K562 (cell line): ENCODE results near the gene NAV2. TPM values are rescaled to one million over a fixed set of nuclear protein-coding genes. Genes with fewer than 3 reads are reported as not detected.

Experiments used
- ATAC-seq: fragments of 200-7000 bp; cut with Tn5 transposase; 3 replicates; pipeline ENCODE4 v1.9.1; 2020; ENCODE audit warnings: moderate library complexity
- BruUV-seq: library from RNA; stranded (reverse); fragments of 400-500 nt; replicated peaks from 2 replicates; lab custom pipeline; 2021; lab: Mats Ljungman, UMichigan
- CTCF ChIA-PET: fragments of 300-600 bp; formaldehyde crosslinking; extraction: SDS; loops from one replicate; lab custom pipeline; 2021; ENCODE audit warnings: low intra/inter-chr PET ratio; lab: Yijun Ruan, JAX
- POLR2A ChIA-PET: fragments of 300-600, 350-650 bp; sonication (Branson Sonifier 250); formaldehyde crosslinking; extraction: SDS; loops from one replicate; lab custom pipeline; 2021; ENCODE audit warnings: antibody characterized with exemption, inconsistent platforms; lab: Yijun Ruan, JAX
- DNase-seq, 4 experiments: peaks; one replicate each; pipeline versions ENCODE4 v3.0.0 to v3.0.0-alpha.2; 2011 to 2018; ENCODE audit warnings: low spot score in 3 of 4, mixed read lengths in 3 of 4; ENCODE audit errors: extremely low read depth in 1 of 4
- FAIRE-seq: peaks from 2 replicates; lab custom pipeline; 2011; peaks lifted over from hg19 to GRCh38; lab: Jason Lieb, UNC
- H2AFZ ChIP-seq: 2 replicates; pipeline ENCODE4 v1.6.0; 2011; ENCODE audit warnings: low read depth, low read length, control low read depth, inconsistent platforms
- H3K27ac ChIP-seq: fragments of 200-600 bp; 3 replicates; pipeline ENCODE4 v1.8.0; 2011; ENCODE audit warnings: low read depth, mild to moderate bottlenecking, control low read depth, inconsistent platforms, low read length, moderate library complexity, mixed read lengths; ENCODE audit errors: extremely low read depth
- H3K27me3 ChIP-seq, 2 experiments: fragments of 300-600 bp in 1 of 2; 2 replicates in 1 of 2; 3 replicates in 1 of 2; pipeline versions ENCODE4 v1.6.0 to v1.8.0; 2011; ENCODE audit warnings: inconsistent platforms in 2 of 2, low read length in 2 of 2, mild to moderate bottlenecking in 1 of 2, mixed read lengths in 1 of 2, moderate library complexity in 1 of 2; ENCODE audit not compliant: control insufficient read depth in 2 of 2, insufficient read depth in 2 of 2
- H3K36me3 ChIP-seq: fragments of 300-600 bp; 3 replicates; pipeline ENCODE4 v1.8.0; 2011; ENCODE audit warnings: mild to moderate bottlenecking, low read length, inconsistent platforms; ENCODE audit not compliant: control insufficient read depth, insufficient read depth
- H3K4me1 ChIP-seq, 2 experiments: fragments of 200-600 bp in 1 of 2; replicated peaks in 1 of 2; 2 replicates in 1 of 2; 3 replicates in 1 of 2; pipeline versions ENCODE4 v1.5.1 to v1.8.0; 2011; ENCODE audit warnings: inconsistent platforms in 2 of 2, low read length in 2 of 2, mild to moderate bottlenecking in 1 of 2, mixed read lengths in 1 of 2, moderate library complexity in 1 of 2; ENCODE audit not compliant: control insufficient read depth in 2 of 2, insufficient read depth in 2 of 2
- H3K4me2 ChIP-seq: 2 replicates; pipeline ENCODE4 v1.6.1; 2011; ENCODE audit warnings: low read length, control low read depth, inconsistent platforms, mixed read lengths; ENCODE audit not compliant: insufficient read depth
- H3K4me3 ChIP-seq: fragments of 200-600 bp; sonication (generic), shearing (Covaris generic); 2 replicates; pipeline ENCODE4 v1.5.1; 2016; ENCODE audit warnings: control low read depth, inconsistent platforms
- H3K79me2 ChIP-seq: fragments of 200-600 bp; 3 replicates; pipeline ENCODE4 v1.8.0; 2011; ENCODE audit warnings: low read length, inconsistent platforms; ENCODE audit not compliant: control insufficient read depth, insufficient read depth
- H3K9ac ChIP-seq, 2 experiments: 2 replicates each; pipeline versions ENCODE4 v1.6.0 to v1.6.1; 2011; ENCODE audit warnings: low read depth in 2 of 2, low read length in 2 of 2, control low read depth in 1 of 2, inconsistent platforms in 1 of 2, mild to moderate bottlenecking in 1 of 2, mixed read lengths in 1 of 2; ENCODE audit not compliant: insufficient read depth in 1 of 2
- H3K9me1 ChIP-seq: one replicate; pipeline ENCODE4 v1.6.0; 2011; ENCODE audit warnings: inconsistent platforms, mild to moderate bottlenecking, low read length, moderate library complexity; ENCODE audit not compliant: control insufficient read depth, insufficient read depth
- H3K9me3 ChIP-seq: replicated peaks from 2 replicates; pipeline ENCODE4 v1.5.1; 2011; ENCODE audit warnings: low read depth, low read length, inconsistent platforms; ENCODE audit not compliant: control insufficient read depth, insufficient read depth
- H4K20me1 ChIP-seq: replicated peaks from 2 replicates; pipeline ENCODE4 v1.6.1; 2011; ENCODE audit warnings: low read length, inconsistent platforms, mixed read lengths; ENCODE audit not compliant: control insufficient read depth, insufficient read depth
- GTF2F1 ChIP-seq: IDR thresholded peaks from 2 replicates; pipeline ENCODE4 v1.6.1; 2011; ENCODE audit warnings: low read depth, low read length, improper control_type of control experiment
- KLF13 ChIP-seq: fragments of 450-650 bp; IDR thresholded peaks from 2 replicates; pipeline ENCODE4 v1.6.1; 2016; ENCODE audit warnings: missing genetic modification characterization, low read depth, mild to moderate bottlenecking, missing compliant biosample characterization, moderate library complexity, borderline replicate concordance
- MEIS2 ChIP-seq: fragments of 450-650 bp; IDR thresholded peaks from 2 replicates; pipeline ENCODE4 v1.6.1; 2014; ENCODE audit warnings: mild to moderate bottlenecking; ENCODE audit not compliant: partially characterized antibody
- POLR2B ChIP-seq: fragments of 450-650 bp; IDR thresholded peaks from 2 replicates; pipeline ENCODE4 v1.6.1; 2018; ENCODE audit warnings: low read depth; ENCODE audit not compliant: partially characterized antibody
- POLR2H ChIP-seq: IDR thresholded peaks from 2 replicates; pipeline ENCODE4 v1.6.1; 2016; ENCODE audit warnings: missing genetic modification characterization, low read depth, mild to moderate bottlenecking, control low read depth, missing compliant biosample characterization, moderate library complexity
- SIRT6 ChIP-seq: IDR thresholded peaks from one replicate; pipeline ENCODE4 v1.6.1; 2012; ENCODE audit warnings: low read depth, mild to moderate bottlenecking, control low read depth, inconsistent platforms, low read length, moderate library complexity
- SMAD4 ChIP-seq: fragments of 250-450 bp; sonication (Bioruptor Pico); conservative IDR thresholded peaks from 2 replicates; pipeline ENCODE4 v1.8.0; 2021; ENCODE audit warnings: inconsistent platforms, mild to moderate bottlenecking, moderate library complexity
- SOX6 ChIP-seq: fragments of 450-650 bp; IDR thresholded peaks from 2 replicates; pipeline ENCODE4 v1.6.1; 2014; ENCODE audit warnings: mild to moderate bottlenecking
- ZNF121 ChIP-seq: sonication (generic); formaldehyde crosslinking; conservative IDR thresholded peaks from 2 replicates; pipeline ENCODE4 v1.8.0; 2022; ENCODE audit warnings: missing genetic modification reagents
- ZNF184 ChIP-seq: sonication (generic); formaldehyde crosslinking; IDR thresholded peaks from 2 replicates; pipeline ENCODE4 v1.5.0; 2020; ENCODE audit warnings: missing genetic modification reagents
- ZNF24 ChIP-seq: fragments of 450-650 bp; IDR thresholded peaks from 2 replicates; pipeline ENCODE4 v1.6.1; 2016
- WGBS: fragments of 100-300 bp; shearing (Covaris generic); methylation state at CpG from one replicate; pipeline ENCODE4 v1.1.6; 2016; ENCODE audit warnings: low coverage, mixed read lengths; ENCODE audit not compliant: insufficient coverage; ENCODE audit errors: missing lambda C conversion rate; 5-methylcytosine and 5-hydroxymethylcytosine counted together
- in situ Hi-C: fragments of 300-500 bp; cut with MboI; formaldehyde crosslinking; loops from 4 replicates; pipeline ENCODE4 v1.15.0; 2018; ENCODE audit warnings: inconsistent platforms, mixed read lengths
- intact Hi-C: fragments of 100-400 bp; cut with micrococcal nuclease; formaldehyde crosslinking; loops from 2 replicates; pipeline ENCODE4 v1.14.2; 2022
- polyA plus RNA-seq, 8 experiments: library from polyadenylated mRNA; depleted of rRNA in 4 of 8; stranded (reverse) in 5 of 8; unstranded in 3 of 8; fragments of >200 nt; fragmentation: Nextera tagmentation in 2 of 8; fragmentation: Illumina TruSeq in 1 of 8; extraction: Ambion mirVana in 2 of 8; extraction: Trizol in 1 of 8; gene quantifications; 2 replicates each; pipeline versions ENCODE4 v1.2.1 to v1.2.3, GENCODE V29; 2011 to 2014; ENCODE audit warnings: inconsistent platforms in 1 of 8, missing spikeins in 1 of 8
- total RNA-seq, 7 experiments: library from RNA; depleted of rRNA in 6 of 7; stranded (reverse); fragments of >200 nt in 6 of 7; fragmentation: Illumina TruSeq in 2 of 7; extraction: Trizol in 2 of 7; gene quantifications; 2 replicates each; pipeline versions ENCODE4 v1.2.1 to v1.2.3, GENCODE V29; 2011 to 2021; ENCODE audit warnings: low replicate concordance in 1 of 7
- TF ChIP-seq, protein P1 (sequence below): sonication (generic); formaldehyde crosslinking; IDR thresholded peaks from 2 replicates; pipeline ENCODE4 v1.8.0; 2022; ENCODE audit warnings: mild to moderate bottlenecking, low read depth, missing genetic modification reagents
- TF ChIP-seq, protein P2 (sequence below): fragments of 450-650 bp; formaldehyde crosslinking; IDR thresholded peaks from 2 replicates; pipeline ENCODE4 v1.4.0; 2020; ENCODE audit warnings: mild to moderate bottlenecking, moderate library complexity

The NAV2 gene
- total and polyA plus RNA-seq, 9 of the 15 experiments (the other 6 are each of a cell fraction or from before 2014, with no cell fraction given), result 0.03 to 0.35 (median 0.05) TPM

DNA sequence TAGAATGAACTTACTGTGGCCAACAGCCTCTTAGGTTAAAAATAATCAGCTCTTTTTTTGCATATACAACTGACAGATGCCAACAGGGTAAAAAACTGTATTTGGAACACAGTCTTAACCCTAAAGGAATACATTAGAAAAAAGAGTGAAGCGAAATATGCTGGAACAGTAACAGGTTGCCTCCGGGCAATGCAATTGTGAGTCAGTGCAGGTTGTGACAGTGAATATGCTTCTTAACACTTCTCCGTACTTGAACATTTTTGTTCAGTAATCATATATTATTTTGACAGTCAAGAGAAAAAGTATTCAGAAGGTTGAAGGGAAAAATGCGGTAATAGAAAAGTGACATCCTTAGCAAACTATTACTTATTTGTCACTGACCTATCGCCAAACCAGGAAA is 349.1 kb downstream of the NAV2 start:
- Histone ChIP-seq H3K4me2 (no peak overlapping the region), H3K9me3 (no peaks in the 10 kb centered on the region), H3K4me1 (peaks cover 0 to 4% of the 10 kb centered on the region in 2 experiments; a peak in 2 of 5 replicates), H3K9ac (no peak overlapping the region), H3K9me1 (no peaks in the 10 kb centered on the region), H3K27ac (no peak overlapping the region), H3K27me3 (no peaks in the 10 kb centered on the region; a peak in 1 of 5 replicates), H4K20me1 (no peaks in the 10 kb centered on the region), H3K36me3 (no peaks in the 10 kb centered on the region), H3K4me3 (no peak overlapping the region)
- POLR2A ChIA-PET, result interaction anchor here (0.7 to 1.5 kb wide), 2 partner anchors 11 to 1085 kb away, joined by 3 to 4 read pairs; no protein-coding TSS in a partner anchor
- FAIRE-seq (no peak), DNase-seq (no peak), ATAC-seq (no peak)
- BruUV-seq, result no TSS peak
- WGBS, result 50% methylated on average over 5 of the region's 5 CpGs
- CTCF ChIA-PET, result no interaction called here
- in situ Hi-C loops, result no loop called here
- TF ChIP-seq SOX6 (no peak), ZNF121 (no peak), MEIS2 (no peak), ZNF184 (CRISPR knock-in tag) (no peak), KLF13 (no peak), POLR2B (no peak), SIRT6 (no peak)
- TF ChIP-seq, all 486 proteins: peak for 0
- Histone ChIP-seq H3K79me2 (no peaks in the 10 kb centered on the region), H2AFZ (no peak overlapping the region)
- intact Hi-C loops, result no loop called here

- BruUV-seq, result no TSS peak
Observed at GRCh38 chr11:20064961-20065405, 352.3 kb downstream of the NAV2 start.

More at GRCh38 chr11:20064961-20065405, 352.3 kb downstream of the NAV2 start:
- no peak overlapping the region for H3K9ac ChIP-seq
- ChIA-PET CTCF (no interaction called here), POLR2A (interaction anchor here (1.4 kb wide), 1 partner anchor 10 kb away, joined by 4 read pairs; no protein-coding TSS in a partner anchor)
- no peak overlapping the region for H3K4me2 ChIP-seq
- ATAC-seq (no peak), FAIRE-seq (no peak), DNase-seq (no peak)
- H3K4me1 ChIP-seq, result peaks cover 0 to 12% of the 10 kb centered on the region in 2 experiments; a peak in 3 of 5 replicates
- H3K79me2 ChIP-seq, result no peaks in the 10 kb centered on the region
- no peak overlapping the region for H3K4me3 ChIP-seq
- H2AFZ ChIP-seq, result no peak overlapping the region
- no peaks in the 10 kb centered on the region for H3K36me3 ChIP-seq
- WGBS, result 24% methylated on average over 2 of the region's 2 CpGs
- H3K9me1 ChIP-seq, result no peaks in the 10 kb centered on the region
- H3K27me3 ChIP-seq, result no peaks in the 10 kb centered on the region
- in situ Hi-C loops (no loop called here), intact Hi-C loops (loop anchor here (5.0 kb wide), 1 partner anchor 47 kb away; no protein-coding TSS in a partner anchor)
- TF ChIP-seq, protein P1, sequence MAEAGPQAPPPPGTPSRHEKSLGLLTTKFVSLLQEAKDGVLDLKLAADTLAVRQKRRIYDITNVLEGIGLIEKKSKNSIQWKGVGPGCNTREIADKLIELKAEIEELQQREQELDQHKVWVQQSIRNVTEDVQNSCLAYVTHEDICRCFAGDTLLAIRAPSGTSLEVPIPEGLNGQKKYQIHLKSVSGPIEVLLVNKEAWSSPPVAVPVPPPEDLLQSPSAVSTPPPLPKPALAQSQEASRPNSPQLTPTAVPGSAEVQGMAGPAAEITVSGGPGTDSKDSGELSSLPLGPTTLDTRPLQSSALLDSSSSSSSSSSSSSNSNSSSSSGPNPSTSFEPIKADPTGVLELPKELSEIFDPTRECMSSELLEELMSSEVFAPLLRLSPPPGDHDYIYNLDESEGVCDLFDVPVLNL (CRISPR knock-in tag), result no peak
- TF ChIP-seq POLR2H (tag) (no peak), SMAD4 (CRISPR knock-in tag) (no peak), GTF2F1 (no peak), ZNF24 (no peak)
- TF ChIP-seq, protein P2, sequence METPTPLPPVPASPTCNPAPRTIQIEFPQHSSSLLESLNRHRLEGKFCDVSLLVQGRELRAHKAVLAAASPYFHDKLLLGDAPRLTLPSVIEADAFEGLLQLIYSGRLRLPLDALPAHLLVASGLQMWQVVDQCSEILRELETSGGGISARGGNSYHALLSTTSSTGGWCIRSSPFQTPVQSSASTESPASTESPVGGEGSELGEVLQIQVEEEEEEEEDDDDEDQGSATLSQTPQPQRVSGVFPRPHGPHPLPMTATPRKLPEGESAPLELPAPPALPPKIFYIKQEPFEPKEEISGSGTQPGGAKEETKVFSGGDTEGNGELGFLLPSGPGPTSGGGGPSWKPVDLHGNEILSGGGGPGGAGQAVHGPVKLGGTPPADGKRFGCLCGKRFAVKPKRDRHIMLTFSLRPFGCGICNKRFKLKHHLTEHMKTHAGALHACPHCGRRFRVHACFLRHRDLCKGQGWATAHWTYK (CRISPR knock-in tag), result no peak
- no peaks in the 10 kb centered on the region for H3K9me3 ChIP-seq
- H4K20me1 ChIP-seq, result no peaks in the 10 kb centered on the region
- H3K27ac ChIP-seq, result no peak overlapping the region
